Activated CD4-positive, alpha-beta T cell treated with anti-CD3 and anti-CD28 coated beads for 48 hours (primary cell): ENCODE data around the gene CD3G.

Experiments used
- DNase-seq: peaks from one replicate; pipeline ENCODE4 v3.0.0-alpha.2; 2020

The CD3G gene

DNA sequence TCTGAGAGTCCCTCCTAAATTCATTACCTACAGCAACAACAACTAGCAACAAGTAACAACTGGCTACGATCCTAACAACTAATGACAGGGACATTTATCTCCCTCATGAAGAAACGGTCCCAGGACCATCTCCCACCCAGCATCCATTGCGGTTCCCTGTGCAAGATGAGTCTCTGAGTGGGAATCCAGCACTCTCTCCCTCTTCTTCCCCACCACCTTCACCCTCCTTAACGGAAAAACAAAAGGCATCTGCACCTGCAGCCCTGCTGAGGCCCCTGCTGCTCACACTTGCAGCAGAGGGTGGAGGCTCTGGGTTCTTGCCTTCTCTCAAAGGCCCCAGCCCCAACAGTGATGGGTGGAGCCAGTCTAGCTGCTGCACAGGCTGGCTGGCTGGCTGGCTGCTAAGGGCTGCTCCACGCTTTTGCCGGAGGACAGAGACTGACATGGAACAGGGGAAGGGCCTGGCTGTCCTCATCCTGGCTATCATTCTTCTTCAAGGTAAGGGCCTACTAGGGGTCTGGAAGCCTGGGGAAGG lies at the start of gene CD3G:
TSS of gene CD3G (plus strand) at position 364 of the 535 bp plus-strand sequence. CDS start at position 444, 80 bp downstream.
- DNase-seq, result peak; percentile 81

GRCh38 chr11:118295199-118295598 lies 48.9 kb upstream of the CD3G start:
- DNase-seq, result peak; percentile 32

GRCh38 chr11:118295815-118296454 lies 48.2 kb upstream of the CD3G start:
- DNase-seq, result peak; percentile 53

GRCh38 chr11:118301600-118302195 lies 42.4 kb upstream of the CD3G start:
- no peak for DNase-seq

- DNase-seq, result peak; percentile 41
These were observed 39.9 kb upstream of the CD3G start for GRCh38 chr11:118304227-118304567.

GRCh38 chr11:118304568-118305248 lies 39.4 kb upstream of the CD3G start, which contains the start of gene CD3E:
CD3E (plus strand) TSS chr11:118304730; CDS start chr11:118304953, 223 bp downstream.
- DNase-seq, result peak; percentile 80

DNA sequence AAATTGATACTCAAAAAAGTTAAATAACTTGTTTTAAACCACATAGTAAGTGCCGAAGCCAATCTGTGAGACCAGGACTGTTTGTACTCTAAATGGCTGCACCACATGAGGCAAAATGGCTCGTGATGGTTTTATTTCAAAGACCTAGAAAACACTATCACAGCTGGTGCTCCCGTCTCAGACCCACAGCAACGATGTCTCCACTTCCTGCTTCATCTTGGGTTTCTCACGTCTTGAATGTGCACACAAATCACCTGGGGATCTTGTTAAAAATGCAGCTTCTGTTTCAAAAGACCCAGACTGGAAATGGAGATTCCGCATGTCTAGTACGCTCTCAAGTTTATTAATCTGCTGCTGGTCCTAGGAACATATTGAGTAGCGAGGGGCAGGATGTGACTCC lies 38.4 kb upstream of the CD3G start:
- peak; percentile 41 for DNase-seq

DNA sequence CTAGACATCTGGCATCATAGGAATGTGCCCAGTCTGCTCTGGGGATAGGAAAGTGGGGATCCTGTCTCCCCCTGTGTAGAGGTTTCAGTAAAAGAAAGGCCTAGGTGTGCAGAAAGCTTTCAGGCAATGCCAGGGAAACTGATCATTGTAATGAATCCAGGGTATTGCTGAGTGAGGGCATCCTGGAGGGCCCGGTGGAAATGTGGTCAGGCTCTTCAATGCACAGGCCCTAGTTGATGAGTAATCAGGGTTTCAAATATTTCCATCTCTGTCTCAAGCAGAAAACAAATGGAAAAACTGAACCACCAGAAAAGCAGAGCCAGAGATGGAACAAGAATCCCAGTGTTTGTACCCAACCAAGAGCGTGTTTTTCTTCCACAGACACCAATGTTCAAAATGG lies 37.6 kb upstream of the CD3G start:
- DNase-seq, result peak; percentile 72

DNA sequence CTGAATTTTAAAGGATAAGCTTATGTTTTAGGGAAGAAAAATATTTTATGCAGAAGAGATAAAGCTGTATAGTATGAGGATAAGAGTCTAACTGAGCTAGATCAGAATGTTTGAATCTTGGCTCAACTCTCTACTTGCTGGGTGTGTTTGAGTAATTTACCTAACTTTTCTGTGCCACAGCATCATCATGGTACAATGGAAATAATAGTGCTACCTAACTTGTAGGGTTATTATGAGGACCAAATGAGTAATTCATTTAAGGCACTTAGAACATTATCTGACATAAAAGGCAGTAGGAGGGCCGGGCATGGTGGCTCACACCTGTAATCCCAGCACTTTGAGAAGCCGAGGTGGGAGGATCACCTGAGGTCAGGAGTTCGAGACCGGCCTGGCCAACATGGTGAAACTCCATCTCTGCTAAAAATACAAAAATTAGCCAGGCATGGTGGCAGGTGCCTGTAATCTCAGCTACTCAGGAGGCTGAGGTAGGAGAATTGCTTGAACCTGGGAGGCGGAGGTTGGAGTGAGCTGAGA lies 35.1 kb upstream of the CD3G start:
- DNase-seq, result peak; percentile 44

DNA sequence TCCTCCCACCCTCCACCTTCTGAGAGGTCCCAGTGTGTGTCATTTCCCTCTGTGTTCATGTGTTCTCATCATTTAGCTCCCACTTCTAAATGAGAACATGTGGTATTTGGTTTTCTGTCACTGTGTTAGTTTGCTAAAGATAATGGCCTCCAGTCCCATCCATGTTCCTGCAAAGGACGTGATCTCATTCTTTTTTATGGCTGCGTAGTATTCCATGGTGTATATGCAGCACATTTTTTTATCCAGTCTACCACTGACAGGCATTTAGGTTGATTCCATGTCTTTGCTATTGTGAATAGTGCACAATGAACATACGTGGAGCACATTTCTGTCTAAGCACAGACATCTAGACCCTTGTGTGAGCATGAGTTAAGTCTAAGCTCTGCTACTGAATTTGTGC lies 33.9 kb upstream of the CD3G start:
- DNase-seq, result no peak

DNA sequence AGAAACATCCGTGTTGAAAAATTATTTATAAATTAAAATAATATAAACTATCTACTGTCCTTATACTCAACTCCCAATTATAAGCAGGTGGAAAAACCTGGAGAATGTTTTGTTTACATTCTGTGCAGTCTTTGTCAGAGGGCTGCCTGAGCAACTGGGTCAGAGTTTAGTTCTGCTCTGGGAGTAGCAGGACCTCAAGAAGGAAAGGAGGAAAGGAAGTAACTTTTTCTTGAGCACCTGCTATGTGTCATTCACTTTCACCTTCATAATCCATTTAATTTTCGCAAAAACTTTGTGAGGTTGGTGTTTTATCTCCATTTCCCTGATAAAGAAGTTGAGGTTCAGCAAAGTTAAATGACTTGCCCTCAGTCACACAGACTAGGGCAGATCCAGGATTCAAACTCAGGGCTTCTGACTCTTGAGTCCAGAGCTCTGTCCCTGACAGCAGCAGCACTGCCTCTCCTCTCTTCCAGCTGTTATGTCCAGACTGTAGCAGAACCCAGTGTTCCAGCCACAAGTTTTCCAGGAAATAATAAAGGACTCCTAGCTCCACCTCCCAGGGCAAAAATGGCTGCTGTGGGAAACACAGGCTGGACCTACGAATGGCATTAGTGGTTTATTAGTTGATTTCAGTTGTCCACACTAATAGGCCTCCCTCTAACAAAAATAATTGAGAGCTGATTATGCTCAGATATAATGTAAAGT lies 33.2 kb upstream of the CD3G start:
- DNase-seq, result no peak

GRCh38 chr11:118311518-118311917 lies 32.6 kb upstream of the CD3G start:
- DNase-seq, result no peak

GRCh38 chr11:118312328-118312727 lies 31.8 kb upstream of the CD3G start:
- DNase-seq, result no peak

- DNase-seq, result no peak
These were observed 30.9 kb upstream of the CD3G start for GRCh38 chr11:118313242-118313641.

GRCh38 chr11:118314988-118315411 lies 29.1 kb upstream of the CD3G start:
- DNase-seq, result no peak

GRCh38 chr11:118318124-118318523 lies 26.0 kb upstream of the CD3G start:
- no peak for DNase-seq

DNA sequence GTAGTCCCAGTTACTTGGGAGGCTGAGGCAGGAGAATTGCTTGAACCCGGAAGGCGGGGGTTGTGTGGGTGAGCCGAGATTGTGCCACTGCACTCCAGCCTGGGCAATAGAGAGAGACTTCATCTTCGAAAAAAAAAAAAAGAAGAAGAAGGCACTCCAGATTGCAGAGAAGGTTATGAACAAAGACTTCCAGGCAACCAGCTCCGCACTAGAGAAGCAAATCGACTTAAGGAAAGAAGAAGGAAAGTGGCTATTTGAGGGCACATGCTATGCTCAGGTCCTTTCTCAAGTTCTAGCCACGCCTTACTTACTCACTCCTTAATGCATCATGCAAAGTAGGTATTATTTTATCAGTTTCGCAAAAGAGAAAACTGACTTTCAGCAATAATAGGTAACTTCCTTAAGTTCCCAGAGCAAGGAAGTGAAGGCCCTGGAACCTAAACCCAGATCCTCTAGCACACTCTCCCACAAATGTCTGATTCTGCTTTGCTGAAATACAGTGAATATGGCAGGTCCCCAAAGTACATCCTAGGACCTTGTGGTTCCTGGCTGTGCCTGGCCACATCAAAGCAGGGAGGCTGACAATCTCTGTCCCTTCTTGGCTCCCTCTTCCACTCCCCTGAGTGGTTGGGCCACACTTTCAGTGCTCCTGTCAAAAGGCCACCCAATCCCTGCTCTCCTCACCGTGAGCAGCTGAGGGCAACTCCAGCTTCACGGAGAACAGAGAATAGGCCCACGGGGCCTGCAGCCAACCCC lies 25.4 kb upstream of the CD3G start:
- no peak for DNase-seq

- no peak for DNase-seq
These were observed 24.8 kb upstream of the CD3G start for GRCh38 chr11:118319337-118319707.

DNA sequence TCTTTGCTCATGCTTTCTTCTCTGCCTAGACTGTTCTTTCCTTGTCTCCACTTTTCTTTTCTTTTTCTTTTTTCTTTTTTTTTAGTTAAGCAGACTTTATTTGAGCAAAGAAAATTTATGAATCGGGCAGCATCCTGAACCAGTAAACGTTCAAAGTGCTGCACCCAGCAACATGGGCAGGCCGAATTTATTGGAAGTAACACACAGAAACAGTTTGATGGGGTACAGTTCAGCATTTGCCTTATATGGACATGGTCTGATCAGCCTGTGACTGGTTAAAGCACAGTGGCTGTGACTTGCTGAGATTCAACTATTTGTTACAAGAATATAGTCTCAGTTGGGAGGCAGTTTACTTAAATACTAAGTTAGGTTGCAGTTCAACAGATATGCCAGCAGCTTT lies 23.6 kb upstream of the CD3G start:
- no peak for DNase-seq

- no peak for DNase-seq
These were observed 22.6 kb upstream of the CD3G start for GRCh38 chr11:118321386-118322082.

- no peak for DNase-seq
These were observed 21.4 kb upstream of the CD3G start for GRCh38 chr11:118322721-118323120.

DNA sequence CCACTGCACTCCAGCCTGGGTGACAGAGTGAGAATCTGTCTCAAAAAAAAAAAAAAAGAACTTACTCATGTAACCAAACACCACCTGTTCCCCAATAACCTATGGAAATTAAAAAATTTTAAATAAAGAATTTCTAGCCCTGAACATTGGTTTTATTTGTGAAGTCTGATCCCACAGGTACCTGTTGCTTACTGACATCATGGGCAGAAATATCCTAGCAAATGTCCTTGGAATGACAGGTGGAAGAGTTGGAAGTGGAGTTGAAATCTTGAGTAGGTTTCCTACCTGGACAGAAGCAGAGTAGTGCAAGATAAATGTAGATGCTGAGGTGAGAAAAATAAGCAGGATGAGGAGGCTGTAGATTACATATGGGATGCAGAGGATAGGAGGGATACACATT lies 18.9 kb upstream of the CD3G start:
- DNase-seq, result no peak
